ENCODE results near the gene CNOT2. TPM values are rescaled to one million over a fixed set of nuclear protein-coding genes. Genes with fewer than 3 reads are reported as not detected.

The CNOT2 gene
- total RNA-seq, 1 experiment from 2014 or later: 85.4 TPM

DNA sequence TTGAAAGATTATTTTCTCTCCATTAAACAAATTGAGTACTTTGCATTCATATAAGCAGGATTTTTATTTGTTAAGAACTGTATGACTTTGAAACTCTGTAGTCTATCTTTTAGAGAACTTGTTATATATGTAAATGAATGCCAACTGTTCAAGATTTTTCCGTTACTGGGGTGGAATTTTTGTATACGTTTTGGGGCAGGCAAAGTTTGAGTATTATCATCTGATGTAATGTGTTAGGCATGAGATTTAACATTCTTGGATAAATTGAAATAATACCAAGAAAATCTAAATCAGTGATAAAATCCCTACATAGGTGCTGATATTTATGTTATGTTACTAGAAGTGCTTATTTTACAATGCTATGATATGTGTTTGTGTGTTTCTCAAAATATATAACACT, 8.4 kb downstream of the CNOT2 start:
- H2AFZ ChIP-seq: no peak overlapping the region
- no peak overlapping the region for H3K4me3 ChIP-seq
- no peak overlapping the region for H3K27ac ChIP-seq
- CTCF ChIA-PET: interaction anchor here (0.6 kb wide), 1 partner anchor 368 kb away, joined by 17 read pairs; no protein-coding TSS in a partner anchor
- peaks cover 80% of the 10 kb centered on the region for H4K20me1 ChIP-seq (ENCODE audit: insufficient read depth)
- no peak for DNase-seq
- no peak for TF ChIP-seq EZH2 (IDR thresholded peaks at IDR 0.05; ENCODE audit: low read depth)
- TF ChIP-seq, protein P1, sequence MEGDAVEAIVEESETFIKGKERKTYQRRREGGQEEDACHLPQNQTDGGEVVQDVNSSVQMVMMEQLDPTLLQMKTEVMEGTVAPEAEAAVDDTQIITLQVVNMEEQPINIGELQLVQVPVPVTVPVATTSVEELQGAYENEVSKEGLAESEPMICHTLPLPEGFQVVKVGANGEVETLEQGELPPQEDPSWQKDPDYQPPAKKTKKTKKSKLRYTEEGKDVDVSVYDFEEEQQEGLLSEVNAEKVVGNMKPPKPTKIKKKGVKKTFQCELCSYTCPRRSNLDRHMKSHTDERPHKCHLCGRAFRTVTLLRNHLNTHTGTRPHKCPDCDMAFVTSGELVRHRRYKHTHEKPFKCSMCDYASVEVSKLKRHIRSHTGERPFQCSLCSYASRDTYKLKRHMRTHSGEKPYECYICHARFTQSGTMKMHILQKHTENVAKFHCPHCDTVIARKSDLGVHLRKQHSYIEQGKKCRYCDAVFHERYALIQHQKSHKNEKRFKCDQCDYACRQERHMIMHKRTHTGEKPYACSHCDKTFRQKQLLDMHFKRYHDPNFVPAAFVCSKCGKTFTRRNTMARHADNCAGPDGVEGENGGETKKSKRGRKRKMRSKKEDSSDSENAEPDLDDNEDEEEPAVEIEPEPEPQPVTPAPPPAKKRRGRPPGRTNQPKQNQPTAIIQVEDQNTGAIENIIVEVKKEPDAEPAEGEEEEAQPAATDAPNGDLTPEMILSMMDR (conservative IDR thresholded peaks at IDR 0.05): no peak
- H3K36me3 ChIP-seq (ENCODE audit: low read depth): peaks cover 21% of the 10 kb centered on the region
- POLR2A ChIA-PET (ENCODE audit: unreplicated experiment): no interaction called here
- no peaks in the 10 kb centered on the region for H3K9me2 ChIP-seq (ENCODE audit: insufficient read depth)
- BruUV-seq (replicated peaks): no TSS peak
- no peaks in the 10 kb centered on the region for H3F3A ChIP-seq (ENCODE audit: insufficient read depth, low read depth)
- no peak overlapping the region for H3K4me2 ChIP-seq
- H3K27me3 ChIP-seq (ENCODE audit: insufficient read depth, low read depth): no peaks in the 10 kb centered on the region
- peaks cover 97% of the 10 kb centered on the region for H3K79me2 ChIP-seq (ENCODE audit: low read depth)
- H3K4me1 ChIP-seq (replicated peaks; ENCODE audit: insufficient read depth): 0 out of 2 replicates have a peak, but pooled peaks cover under 1% of the 10 kb centered on the region
- H3K9me3 ChIP-seq (ENCODE audit: insufficient read depth, low read depth): no peaks in the 10 kb centered on the region
- intact Hi-C loops (cut with micrococcal nuclease; ENCODE audit: unreplicated experiment): no loop called here

DNA sequence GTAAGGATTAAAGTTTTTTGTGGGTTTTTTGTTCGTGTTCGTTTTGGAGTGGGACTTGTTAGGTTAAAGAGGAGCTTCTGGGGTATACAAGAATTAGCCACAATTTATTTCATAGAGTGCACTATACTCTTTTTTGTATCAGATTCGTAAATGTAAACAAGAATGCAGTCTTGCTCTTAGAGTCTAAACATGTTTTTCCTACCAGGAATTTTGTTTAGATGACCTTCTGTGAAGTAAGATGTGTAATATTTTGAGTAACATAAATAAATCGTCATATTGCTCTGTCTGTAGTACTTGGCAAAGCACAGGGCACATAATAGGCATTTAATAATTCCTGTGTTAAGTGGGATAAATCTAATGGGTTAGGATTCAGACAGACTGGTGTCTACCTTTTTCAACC, 9.6 kb downstream of the CNOT2 start:
- H3K4me1 ChIP-seq (replicated peaks; ENCODE audit: insufficient read depth): no peaks in the 10 kb centered on the region
- H3K27me3 ChIP-seq (ENCODE audit: insufficient read depth, low read depth): no peaks in the 10 kb centered on the region
- peaks cover 97% of the 10 kb centered on the region for H3K79me2 ChIP-seq (ENCODE audit: low read depth)
- TF ChIP-seq, protein P1 (conservative IDR thresholded peaks at IDR 0.05): no peak
- no peak for TF ChIP-seq EZH2 (IDR thresholded peaks at IDR 0.05; ENCODE audit: low read depth)
- CTCF ChIA-PET: no interaction called here
- POLR2A ChIA-PET (ENCODE audit: unreplicated experiment): no interaction called here
- H3K27ac ChIP-seq: no peak overlapping the region
- H3K4me2 ChIP-seq: no peak overlapping the region
- H3K4me3 ChIP-seq: no peak overlapping the region
- no peaks in the 10 kb centered on the region for H3K9me2 ChIP-seq (ENCODE audit: insufficient read depth)
- intact Hi-C loops (cut with micrococcal nuclease; ENCODE audit: unreplicated experiment): no loop called here
- no peaks in the 10 kb centered on the region for H3K9me3 ChIP-seq (ENCODE audit: insufficient read depth, low read depth)
- H3F3A ChIP-seq (ENCODE audit: insufficient read depth, low read depth): no peaks in the 10 kb centered on the region
- no peak for DNase-seq
- H3K36me3 ChIP-seq (ENCODE audit: low read depth): peaks cover 17% of the 10 kb centered on the region
- no TSS peak for BruUV-seq (replicated peaks)
- no peak overlapping the region for H2AFZ ChIP-seq
- peaks cover 73% of the 10 kb centered on the region for H4K20me1 ChIP-seq (ENCODE audit: insufficient read depth)

DNA sequence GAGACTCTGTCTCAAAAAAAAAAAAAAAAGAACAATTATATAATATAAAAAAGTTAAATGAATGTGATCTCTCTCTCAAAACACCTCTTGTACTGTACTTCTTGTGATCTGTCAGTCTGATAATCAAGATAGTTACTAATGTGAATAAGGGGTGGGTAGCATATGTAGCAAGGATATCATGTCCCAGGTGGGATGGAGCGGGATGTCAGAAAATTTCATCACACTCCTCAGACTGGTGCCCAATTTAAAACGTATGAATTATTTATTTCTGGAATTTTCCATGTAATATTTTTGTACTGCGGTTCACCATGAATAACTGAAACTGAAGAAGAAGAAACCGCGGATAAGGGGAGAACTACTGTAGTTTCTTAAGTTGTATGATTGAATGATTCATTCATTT, 11.0 kb downstream of the CNOT2 start:
- no peak overlapping the region for H3K4me2 ChIP-seq
- H3K27ac ChIP-seq: no peak overlapping the region
- POLR2A ChIA-PET (ENCODE audit: unreplicated experiment): no interaction called here

More for the DNA sequence above, 11.0 kb downstream of the CNOT2 start:
- BruUV-seq (replicated peaks): no TSS peak
- H3K9me2 ChIP-seq (ENCODE audit: insufficient read depth): no peaks in the 10 kb centered on the region
- H3F3A ChIP-seq (ENCODE audit: insufficient read depth, low read depth): peaks cover 4% of the 10 kb centered on the region; the same call in 1 of the 2 replicates
- no peak for DNase-seq
- peaks cover 6% of the 10 kb centered on the region; the same call in 1 of the 2 replicates for H3K36me3 ChIP-seq (ENCODE audit: low read depth)
- H3K79me2 ChIP-seq (ENCODE audit: low read depth): peaks cover 98% of the 10 kb centered on the region
- H3K27me3 ChIP-seq (ENCODE audit: insufficient read depth, low read depth): no peaks in the 10 kb centered on the region
- peaks cover 70% of the 10 kb centered on the region for H4K20me1 ChIP-seq (ENCODE audit: insufficient read depth)
- CTCF ChIA-PET: no interaction called here
- H3K9me3 ChIP-seq (ENCODE audit: insufficient read depth, low read depth): no peaks in the 10 kb centered on the region
- no peak overlapping the region for H3K4me3 ChIP-seq
- intact Hi-C loops (cut with micrococcal nuclease; ENCODE audit: unreplicated experiment): no loop called here
- peaks cover 8% of the 10 kb centered on the region; the same call in 1 of the 2 replicates for H3K4me1 ChIP-seq (replicated peaks; ENCODE audit: insufficient read depth)
- no peak overlapping the region for H2AFZ ChIP-seq
- TF ChIP-seq EZH2 (IDR thresholded peaks at IDR 0.05; ENCODE audit: low read depth): no peak
- TF ChIP-seq, protein P1 (conservative IDR thresholded peaks at IDR 0.05): no peak
